Measurements from ENCODE around the gene ZNF354C.

DNA sequence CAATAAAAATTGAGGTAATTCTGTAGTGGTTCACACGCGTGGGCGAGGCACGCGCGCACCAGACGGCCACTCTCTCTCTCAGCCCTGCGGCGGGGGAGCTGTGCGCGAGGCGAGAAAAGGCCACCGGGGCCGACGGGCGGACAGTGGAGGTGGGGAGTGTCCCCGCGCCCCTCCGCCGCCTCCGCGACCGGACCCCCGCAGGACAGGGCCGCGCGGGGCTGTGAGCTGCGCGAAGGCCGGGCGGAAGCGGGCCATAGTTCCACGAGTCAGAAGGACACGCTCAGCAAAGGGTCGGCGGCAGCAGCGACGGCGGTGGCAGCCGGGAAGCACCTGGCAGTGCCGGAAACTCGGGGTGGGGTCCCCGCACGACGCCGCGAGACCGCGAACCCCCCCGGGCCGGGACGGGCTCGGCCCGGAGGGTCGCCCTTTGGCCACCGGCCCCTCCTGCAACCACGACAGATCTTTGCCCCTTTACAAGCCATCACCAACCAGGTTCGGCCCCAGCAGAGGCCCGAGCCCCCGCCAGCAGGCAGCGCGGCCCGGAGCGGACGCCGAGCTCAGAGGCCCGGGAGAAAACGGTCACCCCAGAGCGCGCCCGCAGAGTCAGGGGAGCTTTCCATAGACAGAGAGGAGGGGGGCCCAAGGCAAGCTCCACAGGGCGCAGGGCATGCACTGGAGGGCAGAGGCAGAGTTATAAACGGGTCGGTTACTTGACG lies 60.9 kb downstream of the ZNF354C start:
- no peak for TF ChIP-seq CTCF (IDR thresholded peaks at IDR 0.05)
- TF ChIP-seq EP300 (IDR thresholded peaks at IDR 0.05), result no peak
